GM12891 (cell line): Measurements from ENCODE around the gene ZNF438.

ENCODE experiments used
- POLR2A ChIP-seq: IDR thresholded peaks from 2 replicates; pipeline ENCODE4 v1.6.1; 2011; ENCODE audit warnings: low read depth, low read length, control low read depth
- POLR2AphosphoS5 ChIP-seq: IDR thresholded peaks from 2 replicates; pipeline ENCODE4 v1.6.1; 2011; ENCODE audit warnings: low read depth, low read length, control low read depth

DNA sequence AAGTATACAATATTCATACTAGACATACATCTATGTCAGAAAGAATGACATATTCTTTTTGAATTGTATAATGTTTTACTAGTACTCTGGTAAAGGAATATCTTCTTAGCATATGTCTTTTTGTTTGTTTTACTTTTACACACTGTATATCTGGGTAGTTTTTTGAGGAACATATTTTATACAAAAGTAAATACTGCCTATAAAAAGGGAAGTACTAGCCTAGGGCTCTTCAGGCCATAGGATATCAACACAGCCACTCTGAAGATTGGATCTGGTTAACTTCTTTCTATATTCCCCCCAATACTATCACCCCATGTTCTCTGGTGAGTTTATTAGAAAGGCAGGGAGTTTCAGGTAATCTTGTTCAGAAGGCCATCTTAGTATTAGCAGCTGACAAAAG lies 134.6 kb downstream of the ZNF438 start:
- TF ChIP-seq POLR2AphosphoS5 (no peak), POLR2A (no peak)
